ENCODE results near the gene TRIM28.

TRIM28 gene

GRCh38 chr19:58557221-58558065 lies 13.6 kb downstream of the TRIM28 start:
- no peak for DNase-seq
- no peak for TF ChIP-seq GATA1 (IDR thresholded peaks at IDR 0.05; ENCODE audit: low read depth, low read length)
- TF ChIP-seq POLR2A (IDR thresholded peaks at IDR 0.05; ENCODE audit: low read length) = no peak

- TF ChIP-seq POLR2A (IDR thresholded peaks at IDR 0.05; ENCODE audit: low read length) = no peak
- no peak for DNase-seq
These were observed 14.3 kb downstream of the TRIM28 start, which contains the start of gene UBE2M for GRCh38 chr19:58558066-58558622. Gene UBE2M (minus strand): TSS chr19:58558611. CDS start chr19:58558381, 230 bp downstream.

GRCh38 chr19:58558623-58559274 lies 14.9 kb downstream of the TRIM28 start:
- no peak for DNase-seq
- TF ChIP-seq GATA1 (IDR thresholded peaks at IDR 0.05; ENCODE audit: low read depth, low read length) (no peak), POLR2A (IDR thresholded peaks at IDR 0.05; ENCODE audit: low read length) (no peak)

GRCh38 chr19:58559275-58560006 lies 15.6 kb downstream of the TRIM28 start:
- DNase-seq = no peak
- no peak for TF ChIP-seq GATA1 (IDR thresholded peaks at IDR 0.05; ENCODE audit: low read depth, low read length)
- peak; percentile 87 for TF ChIP-seq POLR2A (IDR thresholded peaks at IDR 0.05; ENCODE audit: low read length)

- no peak for DNase-seq
- no peak for TF ChIP-seq POLR2A (IDR thresholded peaks at IDR 0.05; ENCODE audit: low read length)
These were observed 16.4 kb downstream of the TRIM28 start for GRCh38 chr19:58560007-58560887.

- no peak for TF ChIP-seq GATA1 (IDR thresholded peaks at IDR 0.05; ENCODE audit: low read depth, low read length)
- TF ChIP-seq POLR2A (IDR thresholded peaks at IDR 0.05; ENCODE audit: low read length) = no peak
- no peak for DNase-seq
These were observed 17.1 kb downstream of the TRIM28 start for GRCh38 chr19:58560921-58561320.

GRCh38 chr19:58561373-58562121 lies 17.7 kb downstream of the TRIM28 start:
- no peak for DNase-seq
- TF ChIP-seq GATA1 (IDR thresholded peaks at IDR 0.05; ENCODE audit: low read depth, low read length) = no peak

GRCh38 chr19:58562122-58563033 lies 18.5 kb downstream of the TRIM28 start:
- DNase-seq = no peak
- TF ChIP-seq POLR2A (IDR thresholded peaks at IDR 0.05; ENCODE audit: low read length) (peak; percentile 52), GATA1 (IDR thresholded peaks at IDR 0.05; ENCODE audit: low read depth, low read length) (no peak)

- no peak for TF ChIP-seq POLR2A (IDR thresholded peaks at IDR 0.05; ENCODE audit: low read length)
- TF ChIP-seq GATA1 (IDR thresholded peaks at IDR 0.05; ENCODE audit: low read depth, low read length) = no peak
- no peak for DNase-seq
These were observed 19.2 kb downstream of the TRIM28 start for GRCh38 chr19:58563034-58563573.

- no peak for TF ChIP-seq POLR2A (IDR thresholded peaks at IDR 0.05; ENCODE audit: low read length)
- TF ChIP-seq GATA1 (IDR thresholded peaks at IDR 0.05; ENCODE audit: low read depth, low read length) = no peak
- no peak for DNase-seq
These were observed 20.0 kb downstream of the TRIM28 start for GRCh38 chr19:58563823-58564222.

- no peak for DNase-seq
- TF ChIP-seq GATA1 (IDR thresholded peaks at IDR 0.05; ENCODE audit: low read depth, low read length) (no peak), POLR2A (IDR thresholded peaks at IDR 0.05; ENCODE audit: low read length) (no peak)
These were observed 23.1 kb downstream of the TRIM28 start for GRCh38 chr19:58566989-58567388.

Data from erythroblast (primary cell).